ENCODE data around the gene PRICKLE4.

DNA sequence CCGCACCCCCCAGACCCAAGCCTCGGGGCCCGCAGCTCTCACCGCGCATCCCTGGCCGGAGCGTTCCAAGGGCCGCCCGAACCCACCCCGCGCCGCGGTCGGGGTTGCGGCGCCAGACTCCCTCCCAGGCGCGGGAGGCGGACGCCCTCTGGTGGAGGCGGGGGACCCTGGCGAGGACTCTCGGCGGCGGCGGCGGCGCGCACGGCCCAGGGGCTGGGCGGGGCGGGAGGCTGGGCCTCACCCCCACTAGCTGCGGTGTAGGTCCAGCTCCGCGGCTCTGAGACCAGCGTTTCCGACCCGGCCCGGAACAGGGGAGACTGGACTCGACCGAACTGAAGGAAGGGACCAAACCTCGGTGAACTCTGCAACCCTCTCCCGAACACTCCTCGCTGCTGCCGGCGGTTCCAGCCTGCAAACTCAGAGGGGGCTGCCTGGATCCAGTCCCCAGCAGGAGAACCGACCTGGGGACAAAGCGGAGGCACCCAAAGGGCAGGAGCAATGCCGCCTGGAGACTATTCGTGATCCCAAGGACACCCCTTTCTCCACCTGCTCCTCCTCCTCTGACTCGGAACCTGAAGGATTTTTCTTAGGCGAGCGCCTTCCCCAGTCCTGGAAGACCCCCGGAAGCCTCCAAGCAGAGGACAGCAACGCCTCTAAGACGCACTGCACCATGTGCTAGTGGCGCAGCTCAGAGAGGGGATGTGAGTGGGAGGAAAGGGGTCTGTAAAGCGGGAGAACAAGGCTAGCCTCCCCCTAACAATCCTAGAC lies 6.1 kb downstream of the PRICKLE4 start:
- TF ChIP-seq EP300 (IDR thresholded peaks at IDR 0.05) (no peak), POLR2AphosphoS5 (IDR thresholded peaks at IDR 0.05) (no peak)
- TF ChIP-seq, protein P1, sequence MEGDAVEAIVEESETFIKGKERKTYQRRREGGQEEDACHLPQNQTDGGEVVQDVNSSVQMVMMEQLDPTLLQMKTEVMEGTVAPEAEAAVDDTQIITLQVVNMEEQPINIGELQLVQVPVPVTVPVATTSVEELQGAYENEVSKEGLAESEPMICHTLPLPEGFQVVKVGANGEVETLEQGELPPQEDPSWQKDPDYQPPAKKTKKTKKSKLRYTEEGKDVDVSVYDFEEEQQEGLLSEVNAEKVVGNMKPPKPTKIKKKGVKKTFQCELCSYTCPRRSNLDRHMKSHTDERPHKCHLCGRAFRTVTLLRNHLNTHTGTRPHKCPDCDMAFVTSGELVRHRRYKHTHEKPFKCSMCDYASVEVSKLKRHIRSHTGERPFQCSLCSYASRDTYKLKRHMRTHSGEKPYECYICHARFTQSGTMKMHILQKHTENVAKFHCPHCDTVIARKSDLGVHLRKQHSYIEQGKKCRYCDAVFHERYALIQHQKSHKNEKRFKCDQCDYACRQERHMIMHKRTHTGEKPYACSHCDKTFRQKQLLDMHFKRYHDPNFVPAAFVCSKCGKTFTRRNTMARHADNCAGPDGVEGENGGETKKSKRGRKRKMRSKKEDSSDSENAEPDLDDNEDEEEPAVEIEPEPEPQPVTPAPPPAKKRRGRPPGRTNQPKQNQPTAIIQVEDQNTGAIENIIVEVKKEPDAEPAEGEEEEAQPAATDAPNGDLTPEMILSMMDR (IDR thresholded peaks at IDR 0.05), result peak in 1 of 2 donors; percentile 93
